Keratinocyte (primary cell): ENCODE measurements around the gene ARHGEF19. TPM values are rescaled to one million over a fixed set of nuclear protein-coding genes. Genes with fewer than 3 reads are reported as not detected.

Source experiments
- DNase-seq: peaks from one replicate; pipeline ENCODE4 v3.0.0-alpha.2; 2011; ENCODE audit warnings: low read depth, missing footprints, low spot score
- FAIRE-seq: peaks from 2 replicates; lab custom pipeline; 2011; peaks lifted over from hg19 to GRCh38; lab: Jason Lieb, UNC
- H2AFZ ChIP-seq: 2 replicates; pipeline ENCODE4 v1.6.0; 2012; ENCODE audit warnings: low read length, control low read depth, inconsistent platforms; ENCODE audit not compliant: control insufficient read depth
- H3K27ac ChIP-seq: 2 replicates; pipeline ENCODE4 v1.5.1; 2011; ENCODE audit warnings: low read length; ENCODE audit not compliant: control insufficient read depth, insufficient read depth
- H3K27me3 ChIP-seq: 3 replicates; pipeline ENCODE4 v1.6.0; 2011; ENCODE audit warnings: low read length; ENCODE audit not compliant: control insufficient read depth, insufficient read depth; ENCODE audit errors: extremely low read depth
- H3K36me3 ChIP-seq, 2 experiments: 2 replicates in 1 of 2; 3 replicates in 1 of 2; pipeline ENCODE4 v1.5.1; 2011; ENCODE audit warnings: low read length in 2 of 2, mild to moderate bottlenecking in 1 of 2; ENCODE audit not compliant: control insufficient read depth in 2 of 2, insufficient read depth in 2 of 2; ENCODE audit errors: extremely low read depth in 1 of 2
- H3K4me1 ChIP-seq: 3 replicates; pipeline ENCODE4 v1.5.1; 2011; ENCODE audit warnings: low read length; ENCODE audit not compliant: control insufficient read depth, insufficient read depth; ENCODE audit errors: extremely low read depth
- H3K4me2 ChIP-seq: 3 replicates; pipeline ENCODE4 v1.6.0; 2011; ENCODE audit warnings: low read depth, low read length; ENCODE audit not compliant: control insufficient read depth, insufficient read depth; ENCODE audit errors: extremely low read depth
- H3K4me3 ChIP-seq, 3 experiments: fragments of 200-600 bp in 1 of 3; sonication (generic) in 1 of 3; 2 replicates in 2 of 3; 3 replicates in 1 of 3; pipeline ENCODE4 v1.5.1; 2011 to 2016; ENCODE audit warnings: low read length in 3 of 3, mild to moderate bottlenecking in 3 of 3, control low read depth in 2 of 3, inconsistent platforms in 1 of 3, low read depth in 1 of 3, mixed read lengths in 1 of 3, mixed run types in 1 of 3, moderate library complexity in 1 of 3; ENCODE audit not compliant: control insufficient read depth in 2 of 3, insufficient read depth in 2 of 3; ENCODE audit errors: extremely low read depth in 1 of 3
- H3K79me2 ChIP-seq: 2 replicates; pipeline ENCODE4 v1.6.0; 2012; ENCODE audit warnings: low read length; ENCODE audit not compliant: control insufficient read depth, insufficient read depth
- H3K9ac ChIP-seq: 3 replicates; pipeline ENCODE4 v1.6.0; 2011; ENCODE audit warnings: low read length; ENCODE audit not compliant: control insufficient read depth, insufficient read depth; ENCODE audit errors: extremely low read depth
- H3K9me1 ChIP-seq: 3 replicates; pipeline ENCODE4 v1.6.0; 2011; ENCODE audit warnings: low read length; ENCODE audit not compliant: control insufficient read depth, insufficient read depth; ENCODE audit errors: extremely low read depth
- H3K9me3 ChIP-seq: 2 replicates; pipeline ENCODE4 v1.5.1; 2012; ENCODE audit warnings: low read depth, low read length; ENCODE audit not compliant: control insufficient read depth
- H4K20me1 ChIP-seq: 3 replicates; pipeline ENCODE4 v1.6.0; 2011; ENCODE audit warnings: low read length; ENCODE audit not compliant: control insufficient read depth, insufficient read depth; ENCODE audit errors: extremely low read depth
- EZH2 ChIP-seq: IDR thresholded peaks from one replicate; pipeline ENCODE4 v1.6.1; 2012; ENCODE audit warnings: inconsistent platforms, mild to moderate bottlenecking, low read length, moderate library complexity
- dilution Hi-C: fragments of 300-500 bp; cut with MboI; formaldehyde crosslinking; loops from one replicate; pipeline ENCODE4 v1.7.0; 2020; ENCODE audit warnings: low sequenced_read_pairs; ENCODE audit not compliant: extremely low pct_ligation_motif_present
- polyA plus RNA-seq, 5 experiments: library from polyadenylated mRNA; depleted of rRNA in 3 of 5; stranded (reverse) in 3 of 5; stranded (forward) in 1 of 5; unstranded in 1 of 5; fragments of >200 nt; gene quantifications; 1 replicate in 1 of 5; 2 replicates in 3 of 5; 3 replicates in 1 of 5; pipeline versions ENCODE4 v1.2.1 to v1.2.3, GENCODE V29; 2011 to 2012; ENCODE audit warnings: missing spikeins in 2 of 5, low read depth in 1 of 5, low replicate concordance in 1 of 5
- TF ChIP-seq, protein P1 (sequence below), 3 experiments: IDR thresholded peaks in 1 of 3; conservative IDR thresholded peaks in 1 of 3; optimal IDR thresholded peaks in 1 of 3; 2 replicates in 2 of 3; 3 replicates in 1 of 3; pipeline versions ENCODE3 to v1.5.1; 2011; ENCODE audit warnings: low read length in 3 of 3, mild to moderate bottlenecking in 3 of 3, moderate library complexity in 2 of 3, control low read depth in 1 of 3, inconsistent platforms in 1 of 3; ENCODE audit not compliant: insufficient read depth in 2 of 3; ENCODE audit errors: extremely low read depth in 1 of 3

Gene ARHGEF19
- polyA plus RNA-seq, 1 donor (not counting 4 experiments of a cell fraction or from before 2014, with no cell fraction given) = 5.0 TPM

DNA sequence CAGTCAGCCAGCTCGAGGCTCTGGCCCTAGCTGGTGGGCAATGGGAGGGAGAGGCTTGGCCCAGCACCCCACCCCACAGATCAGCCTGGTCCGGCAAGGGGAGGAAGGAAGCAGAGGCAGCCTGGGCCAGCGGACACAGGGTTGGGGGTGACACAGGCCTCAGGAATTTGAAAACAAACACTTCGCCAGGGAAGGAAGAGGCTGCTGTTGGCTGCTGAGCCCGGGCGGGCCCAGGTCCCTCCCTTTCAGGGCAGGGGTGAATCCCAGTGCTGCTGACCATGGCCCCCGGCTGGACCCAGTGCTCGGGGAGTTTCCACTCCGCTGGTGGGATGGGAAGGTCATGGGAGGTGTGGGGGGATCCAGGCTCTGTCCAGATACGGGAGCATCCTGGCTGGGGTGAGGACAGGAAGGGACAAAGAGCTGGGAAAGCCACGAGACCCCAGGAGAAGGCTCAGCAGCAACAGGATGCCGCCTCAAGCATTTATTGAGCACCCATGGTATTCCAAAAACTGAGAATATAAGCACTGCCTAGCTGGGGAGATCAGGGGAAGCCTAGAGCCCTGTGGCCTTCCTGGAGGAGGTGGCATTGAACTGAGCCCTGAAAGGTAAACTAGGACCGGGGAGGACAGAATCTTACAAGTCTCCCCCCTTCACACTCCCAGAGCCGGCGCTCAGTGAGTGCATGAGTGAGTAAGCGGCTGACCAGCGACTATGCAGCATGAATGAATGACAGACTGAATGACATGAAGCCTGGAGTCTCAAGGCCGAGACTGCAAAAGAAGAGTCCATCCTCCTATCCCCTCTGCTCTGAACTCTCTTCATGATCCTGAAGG is 30.3 kb downstream of the ARHGEF19 start:
- Histone ChIP-seq H3K27ac (peak overlapping the region; percentile 86), H3K4me1 (peaks cover 45% of the 10 kb centered on the region), H3K9me1 (no peaks in the 10 kb centered on the region), H3K4me2 (peak overlapping the region; percentile 52), H3K9me3 (no peaks in the 10 kb centered on the region), H3K36me3 (no peaks in the 10 kb centered on the region), H3K9ac (peak overlapping the region; percentile 67), H3K4me3 (no peak overlapping the region), H4K20me1 (no peaks in the 10 kb centered on the region), H2AFZ (peak overlapping the region; percentile 27), H3K27me3 (no peaks in the 10 kb centered on the region), H3K79me2 (no peaks in the 10 kb centered on the region)
- dilution Hi-C loops = no loop called here
- FAIRE-seq = peak; percentile 55
- no peak for DNase-seq
- no peak for TF ChIP-seq EZH2
- TF ChIP-seq, protein P1, sequence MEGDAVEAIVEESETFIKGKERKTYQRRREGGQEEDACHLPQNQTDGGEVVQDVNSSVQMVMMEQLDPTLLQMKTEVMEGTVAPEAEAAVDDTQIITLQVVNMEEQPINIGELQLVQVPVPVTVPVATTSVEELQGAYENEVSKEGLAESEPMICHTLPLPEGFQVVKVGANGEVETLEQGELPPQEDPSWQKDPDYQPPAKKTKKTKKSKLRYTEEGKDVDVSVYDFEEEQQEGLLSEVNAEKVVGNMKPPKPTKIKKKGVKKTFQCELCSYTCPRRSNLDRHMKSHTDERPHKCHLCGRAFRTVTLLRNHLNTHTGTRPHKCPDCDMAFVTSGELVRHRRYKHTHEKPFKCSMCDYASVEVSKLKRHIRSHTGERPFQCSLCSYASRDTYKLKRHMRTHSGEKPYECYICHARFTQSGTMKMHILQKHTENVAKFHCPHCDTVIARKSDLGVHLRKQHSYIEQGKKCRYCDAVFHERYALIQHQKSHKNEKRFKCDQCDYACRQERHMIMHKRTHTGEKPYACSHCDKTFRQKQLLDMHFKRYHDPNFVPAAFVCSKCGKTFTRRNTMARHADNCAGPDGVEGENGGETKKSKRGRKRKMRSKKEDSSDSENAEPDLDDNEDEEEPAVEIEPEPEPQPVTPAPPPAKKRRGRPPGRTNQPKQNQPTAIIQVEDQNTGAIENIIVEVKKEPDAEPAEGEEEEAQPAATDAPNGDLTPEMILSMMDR (optimal IDR thresholded peaks at IDR 0.05 in 1 of 3, IDR thresholded peaks at IDR 0.05 in 1 of 3, conservative IDR thresholded peaks at IDR 0.05 in 1 of 3; ENCODE audit: extremely low read depth in 1 of 3, insufficient read depth in 2 of 3, low read length in 3 of 3) = no peak

DNA sequence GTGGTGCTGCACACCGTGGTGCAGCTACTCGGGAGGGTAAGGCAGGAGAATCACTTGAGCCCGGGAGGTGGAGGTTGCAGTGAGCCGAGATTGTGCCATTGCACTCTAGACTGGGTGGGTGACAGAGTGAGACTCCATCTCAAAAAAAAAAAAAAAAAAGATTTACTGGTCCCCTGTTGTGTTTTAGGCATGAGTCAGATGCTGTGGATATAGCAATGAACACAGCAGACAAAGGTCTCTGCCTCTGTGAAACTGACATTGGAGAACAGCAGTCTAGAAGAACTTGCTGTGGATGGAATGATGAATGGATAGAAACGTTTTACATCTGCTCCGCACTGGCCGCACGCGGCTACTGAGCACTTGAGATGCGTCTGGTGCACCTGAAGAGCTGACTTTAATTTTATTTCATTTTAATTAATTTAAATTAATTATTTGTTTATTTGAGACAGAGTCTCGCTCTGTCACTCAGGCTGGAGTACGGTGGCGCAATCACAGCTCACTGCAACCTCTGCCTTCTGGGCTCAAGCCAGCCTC is 32.1 kb downstream of the ARHGEF19 start:
- peaks cover 61% of the 10 kb centered on the region for H3K4me1 ChIP-seq
- H3K4me2 ChIP-seq = no peak overlapping the region
- no peaks in the 10 kb centered on the region for H3K79me2 ChIP-seq
- H2AFZ ChIP-seq = no peak overlapping the region
- DNase-seq (no peak), FAIRE-seq (no peak)
- no peak overlapping the region for H3K27ac ChIP-seq
- no peaks in the 10 kb centered on the region for H4K20me1 ChIP-seq
- no peaks in the 10 kb centered on the region for H3K9me1 ChIP-seq
- H3K27me3 ChIP-seq = no peaks in the 10 kb centered on the region
- TF ChIP-seq, protein P1 (optimal IDR thresholded peaks at IDR 0.05 in 1 of 3, IDR thresholded peaks at IDR 0.05 in 1 of 3, conservative IDR thresholded peaks at IDR 0.05 in 1 of 3; ENCODE audit: extremely low read depth in 1 of 3, insufficient read depth in 2 of 3, low read length in 3 of 3) = no peak
- TF ChIP-seq EZH2 = no peak
- H3K36me3 ChIP-seq = no peaks in the 10 kb centered on the region
- no peaks in the 10 kb centered on the region for H3K9me3 ChIP-seq
- dilution Hi-C loops = no loop called here
- H3K9ac ChIP-seq = no peak overlapping the region
- no peak overlapping the region for H3K4me3 ChIP-seq
